Measurements from ENCODE around the gene DZANK1. TPM values are rescaled to one million over a fixed set of nuclear protein-coding genes. Genes with fewer than 3 reads are reported as not detected.

DZANK1 gene
- polyA plus RNA-seq, 1 of the 3 experiments (the other 2 are of a cell fraction), result 3.3 TPM

DNA sequence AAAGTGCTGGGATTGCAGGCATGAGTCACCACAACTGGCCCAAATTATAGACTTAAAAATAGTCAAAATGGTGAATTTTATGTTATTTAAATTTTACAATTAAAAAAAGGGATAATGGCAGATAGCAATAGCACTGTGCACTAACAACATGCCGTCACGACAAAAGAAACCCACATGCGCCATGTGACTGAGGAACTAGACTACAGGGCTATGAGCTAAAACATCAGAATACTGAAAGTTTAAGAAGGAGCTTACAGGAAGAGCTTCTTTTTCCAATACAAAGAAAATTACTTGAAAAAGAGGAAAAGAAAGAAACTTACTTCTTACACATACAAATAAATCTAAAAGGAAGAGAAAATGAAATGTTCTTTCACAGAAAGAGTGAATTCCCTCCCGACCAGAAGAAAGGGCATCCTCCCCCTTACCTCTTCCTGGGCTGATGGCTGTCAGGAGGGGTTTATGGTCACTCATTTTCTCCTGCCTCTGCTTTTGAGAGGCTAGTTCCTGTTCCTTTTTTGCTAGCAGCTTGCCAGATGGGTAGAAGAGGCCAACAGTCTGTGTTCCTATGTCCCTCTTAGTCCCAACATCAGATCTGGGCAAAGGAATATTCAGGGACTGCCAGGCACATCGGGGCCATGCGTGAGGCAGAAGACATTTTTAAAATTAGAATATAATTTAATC is 54.5 kb downstream of the DZANK1 start:
- no peak overlapping the region for H3K27ac ChIP-seq (ENCODE audit: low read depth in 2 of 2, low read length in 1 of 2)
- no peaks in the 10 kb centered on the region for H4K20me1 ChIP-seq (ENCODE audit: insufficient read depth)
- no peak overlapping the region for H3K4me2 ChIP-seq
- no peak overlapping the region for H3K9ac ChIP-seq
- no peak for DNase-seq
- H3K36me3 ChIP-seq (replicated peaks in 1 of 2; ENCODE audit: control insufficient read depth in 1 of 2, insufficient read depth in 2 of 2, low read length in 1 of 2), result no peaks in the 10 kb centered on the region
- H3K4me3 ChIP-seq (ENCODE audit: low read depth in 2 of 2, low read length in 1 of 2), result no peak overlapping the region
- no peak overlapping the region for H2AFZ ChIP-seq (ENCODE audit: low read depth)
- TF ChIP-seq JUND (IDR thresholded peaks at IDR 0.05), result no peak
- TF ChIP-seq, protein P1, sequence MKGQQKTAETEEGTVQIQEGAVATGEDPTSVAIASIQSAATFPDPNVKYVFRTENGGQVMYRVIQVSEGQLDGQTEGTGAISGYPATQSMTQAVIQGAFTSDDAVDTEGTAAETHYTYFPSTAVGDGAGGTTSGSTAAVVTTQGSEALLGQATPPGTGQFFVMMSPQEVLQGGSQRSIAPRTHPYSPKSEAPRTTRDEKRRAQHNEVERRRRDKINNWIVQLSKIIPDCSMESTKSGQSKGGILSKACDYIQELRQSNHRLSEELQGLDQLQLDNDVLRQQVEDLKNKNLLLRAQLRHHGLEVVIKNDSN (IDR thresholded peaks at IDR 0.05; ENCODE audit: borderline replicate concordance, low read depth), result no peak
- no peak for TF ChIP-seq EZH2phosphoT487 (IDR thresholded peaks at IDR 0.05; ENCODE audit: borderline replicate concordance, low read depth)
- TF ChIP-seq, protein P2, sequence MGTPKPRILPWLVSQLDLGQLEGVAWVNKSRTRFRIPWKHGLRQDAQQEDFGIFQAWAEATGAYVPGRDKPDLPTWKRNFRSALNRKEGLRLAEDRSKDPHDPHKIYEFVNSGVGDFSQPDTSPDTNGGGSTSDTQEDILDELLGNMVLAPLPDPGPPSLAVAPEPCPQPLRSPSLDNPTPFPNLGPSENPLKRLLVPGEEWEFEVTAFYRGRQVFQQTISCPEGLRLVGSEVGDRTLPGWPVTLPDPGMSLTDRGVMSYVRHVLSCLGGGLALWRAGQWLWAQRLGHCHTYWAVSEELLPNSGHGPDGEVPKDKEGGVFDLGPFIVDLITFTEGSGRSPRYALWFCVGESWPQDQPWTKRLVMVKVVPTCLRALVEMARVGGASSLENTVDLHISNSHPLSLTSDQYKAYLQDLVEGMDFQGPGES (IDR thresholded peaks at IDR 0.05; ENCODE audit: low read depth, low read length), result no peak
- no peak for TF ChIP-seq MEF2A (IDR thresholded peaks at IDR 0.05; ENCODE audit: borderline replicate concordance, low read depth)
- no peak for TF ChIP-seq FOSL2 (IDR thresholded peaks at IDR 0.05; ENCODE audit: borderline replicate concordance, low read depth)
- no peak for TF ChIP-seq POLR2AphosphoS5 (IDR thresholded peaks at IDR 0.05; ENCODE audit: low read depth, low read length)
- TF ChIP-seq, protein P3, sequence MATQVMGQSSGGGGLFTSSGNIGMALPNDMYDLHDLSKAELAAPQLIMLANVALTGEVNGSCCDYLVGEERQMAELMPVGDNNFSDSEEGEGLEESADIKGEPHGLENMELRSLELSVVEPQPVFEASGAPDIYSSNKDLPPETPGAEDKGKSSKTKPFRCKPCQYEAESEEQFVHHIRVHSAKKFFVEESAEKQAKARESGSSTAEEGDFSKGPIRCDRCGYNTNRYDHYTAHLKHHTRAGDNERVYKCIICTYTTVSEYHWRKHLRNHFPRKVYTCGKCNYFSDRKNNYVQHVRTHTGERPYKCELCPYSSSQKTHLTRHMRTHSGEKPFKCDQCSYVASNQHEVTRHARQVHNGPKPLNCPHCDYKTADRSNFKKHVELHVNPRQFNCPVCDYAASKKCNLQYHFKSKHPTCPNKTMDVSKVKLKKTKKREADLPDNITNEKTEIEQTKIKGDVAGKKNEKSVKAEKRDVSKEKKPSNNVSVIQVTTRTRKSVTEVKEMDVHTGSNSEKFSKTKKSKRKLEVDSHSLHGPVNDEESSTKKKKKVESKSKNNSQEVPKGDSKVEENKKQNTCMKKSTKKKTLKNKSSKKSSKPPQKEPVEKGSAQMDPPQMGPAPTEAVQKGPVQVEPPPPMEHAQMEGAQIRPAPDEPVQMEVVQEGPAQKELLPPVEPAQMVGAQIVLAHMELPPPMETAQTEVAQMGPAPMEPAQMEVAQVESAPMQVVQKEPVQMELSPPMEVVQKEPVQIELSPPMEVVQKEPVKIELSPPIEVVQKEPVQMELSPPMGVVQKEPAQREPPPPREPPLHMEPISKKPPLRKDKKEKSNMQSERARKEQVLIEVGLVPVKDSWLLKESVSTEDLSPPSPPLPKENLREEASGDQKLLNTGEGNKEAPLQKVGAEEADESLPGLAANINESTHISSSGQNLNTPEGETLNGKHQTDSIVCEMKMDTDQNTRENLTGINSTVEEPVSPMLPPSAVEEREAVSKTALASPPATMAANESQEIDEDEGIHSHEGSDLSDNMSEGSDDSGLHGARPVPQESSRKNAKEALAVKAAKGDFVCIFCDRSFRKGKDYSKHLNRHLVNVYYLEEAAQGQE (IDR thresholded peaks at IDR 0.05; ENCODE audit: low read depth, low read length), result no peak
- no peak for TF ChIP-seq YY1 (IDR thresholded peaks at IDR 0.05; ENCODE audit: low read depth)
- TF ChIP-seq FOXJ3 (CRISPR knock-in tag; IDR thresholded peaks at IDR 0.05), result no peak
- TF ChIP-seq, protein P4, sequence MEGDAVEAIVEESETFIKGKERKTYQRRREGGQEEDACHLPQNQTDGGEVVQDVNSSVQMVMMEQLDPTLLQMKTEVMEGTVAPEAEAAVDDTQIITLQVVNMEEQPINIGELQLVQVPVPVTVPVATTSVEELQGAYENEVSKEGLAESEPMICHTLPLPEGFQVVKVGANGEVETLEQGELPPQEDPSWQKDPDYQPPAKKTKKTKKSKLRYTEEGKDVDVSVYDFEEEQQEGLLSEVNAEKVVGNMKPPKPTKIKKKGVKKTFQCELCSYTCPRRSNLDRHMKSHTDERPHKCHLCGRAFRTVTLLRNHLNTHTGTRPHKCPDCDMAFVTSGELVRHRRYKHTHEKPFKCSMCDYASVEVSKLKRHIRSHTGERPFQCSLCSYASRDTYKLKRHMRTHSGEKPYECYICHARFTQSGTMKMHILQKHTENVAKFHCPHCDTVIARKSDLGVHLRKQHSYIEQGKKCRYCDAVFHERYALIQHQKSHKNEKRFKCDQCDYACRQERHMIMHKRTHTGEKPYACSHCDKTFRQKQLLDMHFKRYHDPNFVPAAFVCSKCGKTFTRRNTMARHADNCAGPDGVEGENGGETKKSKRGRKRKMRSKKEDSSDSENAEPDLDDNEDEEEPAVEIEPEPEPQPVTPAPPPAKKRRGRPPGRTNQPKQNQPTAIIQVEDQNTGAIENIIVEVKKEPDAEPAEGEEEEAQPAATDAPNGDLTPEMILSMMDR (IDR thresholded peaks at IDR 0.05), result no peak
- no peak for TF ChIP-seq GABPA (IDR thresholded peaks at IDR 0.05; ENCODE audit: low read depth)
- no peak for TF ChIP-seq SMC3 (IDR thresholded peaks at IDR 0.05; ENCODE audit: low read depth, low read length)
- TF ChIP-seq, protein P5, sequence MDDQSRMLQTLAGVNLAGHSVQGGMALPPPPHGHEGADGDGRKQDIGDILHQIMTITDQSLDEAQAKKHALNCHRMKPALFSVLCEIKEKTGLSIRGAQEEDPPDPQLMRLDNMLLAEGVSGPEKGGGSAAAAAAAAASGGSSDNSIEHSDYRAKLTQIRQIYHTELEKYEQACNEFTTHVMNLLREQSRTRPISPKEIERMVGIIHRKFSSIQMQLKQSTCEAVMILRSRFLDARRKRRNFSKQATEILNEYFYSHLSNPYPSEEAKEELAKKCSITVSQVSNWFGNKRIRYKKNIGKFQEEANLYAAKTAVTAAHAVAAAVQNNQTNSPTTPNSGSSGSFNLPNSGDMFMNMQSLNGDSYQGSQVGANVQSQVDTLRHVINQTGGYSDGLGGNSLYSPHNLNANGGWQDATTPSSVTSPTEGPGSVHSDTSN (IDR thresholded peaks at IDR 0.05), result no peak
- TF ChIP-seq EP300 (IDR thresholded peaks at IDR 0.05; ENCODE audit: borderline replicate concordance in 1 of 2, low read depth in 1 of 2, low read length in 1 of 2), result no peak
- no peak for TF ChIP-seq TEAD4 (IDR thresholded peaks at IDR 0.05; ENCODE audit: borderline replicate concordance, insufficient read depth)
- TF ChIP-seq RFX5 (IDR thresholded peaks at IDR 0.05; ENCODE audit: low read length), result no peak
- TF ChIP-seq ELF1 (IDR thresholded peaks at IDR 0.05), result no peak
- no peaks in the 10 kb centered on the region for H3K9me3 ChIP-seq
- WGBS (ENCODE audit: low lambda C conversion rate), result 87% methylated on average over 6 of the region's 6 CpGs
- H3K79me2 ChIP-seq (ENCODE audit: insufficient read depth), result no peaks in the 10 kb centered on the region
- no peaks in the 10 kb centered on the region for H3K9me2 ChIP-seq
- ChIA-PET CTCF (interaction anchor here (0.6 to 1.6 kb wide), 8 partner anchors 8 to 1248 kb away, joined by 3 to 4 read pairs (median 3); partner anchors contain the start of gene DZANK1), POLR2A (no interaction called here)
- H3F3A ChIP-seq (replicated peaks; ENCODE audit: insufficient read depth), result peaks cover 3% of the 10 kb centered on the region
- no peaks in the 10 kb centered on the region; a peak in 1 of 4 replicates for H3K4me1 ChIP-seq (ENCODE audit: control insufficient read depth in 1 of 2, insufficient read depth in 2 of 2, low read depth in 1 of 2, low read length in 1 of 2)
- no peaks in the 10 kb centered on the region for H3K27me3 ChIP-seq (ENCODE audit: insufficient read depth)

Measured in SK-N-SH (cell line).